ENCODE results near the gene ELF2. TPM values are rescaled to one million over a fixed set of nuclear protein-coding genes. Genes with fewer than 3 reads are reported as not detected.

The ELF2 gene
- total and polyA plus RNA-seq, 2 experiments from 2014 or later: 33.1 to 46.9 TPM

DNA sequence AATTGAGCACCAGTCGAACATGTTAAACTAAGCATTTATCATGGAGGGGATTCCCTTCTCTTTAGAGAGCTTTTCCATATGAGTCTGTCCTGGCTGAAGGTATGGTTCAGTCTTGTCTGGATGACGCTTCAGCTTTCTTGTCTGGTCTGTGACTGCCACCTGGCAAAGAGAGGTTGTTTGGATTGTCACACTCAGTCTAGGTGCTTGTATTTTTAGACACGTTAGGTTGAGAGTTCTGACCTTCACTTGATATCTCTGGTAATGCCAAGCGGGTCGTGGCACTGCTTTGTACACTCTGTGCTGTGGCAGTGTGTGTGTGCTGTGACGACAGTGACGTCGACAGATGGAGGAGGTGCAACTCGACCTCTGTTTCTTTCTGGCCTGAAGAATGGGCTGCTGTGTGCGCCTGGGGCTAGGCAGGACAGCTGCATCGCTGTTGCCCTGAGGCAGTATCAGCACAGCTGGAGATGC lies 148.8 kb downstream of the ELF2 start:
- Histone ChIP-seq H3K4me1 (ENCODE audit: insufficient read depth) (peaks cover 4% of the 10 kb centered on the region), H3K9me3 (ENCODE audit: low read depth) (no peaks in the 10 kb centered on the region), H4K20me1 (ENCODE audit: insufficient read depth, poor library complexity, severe bottlenecking) (peaks cover 22% of the 10 kb centered on the region), H3K36me3 (replicated peaks; ENCODE audit: insufficient read depth, low read depth) (no peaks in the 10 kb centered on the region), H3K4me2 (no peak overlapping the region), H3K9me2 (replicated peaks; ENCODE audit: insufficient read depth) (no peaks in the 10 kb centered on the region), H3K4me3 (no peak overlapping the region), H3K79me2 (peaks cover 94% of the 10 kb centered on the region), H3K27ac (no peak overlapping the region), H3K27me3 (no peaks in the 10 kb centered on the region), H2AFZ (no peak overlapping the region)
- 82% methylated on average over 11 of the region's 11 CpGs for WGBS (ENCODE audit: low lambda C conversion rate, missing lambda C conversion rate)
- DNase-seq (ENCODE audit: low spot score): no peak
- TF ChIP-seq EZH2phosphoT487 (IDR thresholded peaks at IDR 0.05; ENCODE audit: low read depth, severe bottlenecking, unreplicated experiment) (no peak), EZH2 (IDR thresholded peaks at IDR 0.05; ENCODE audit: borderline replicate concordance) (no peak)
- TF ChIP-seq, protein P1, sequence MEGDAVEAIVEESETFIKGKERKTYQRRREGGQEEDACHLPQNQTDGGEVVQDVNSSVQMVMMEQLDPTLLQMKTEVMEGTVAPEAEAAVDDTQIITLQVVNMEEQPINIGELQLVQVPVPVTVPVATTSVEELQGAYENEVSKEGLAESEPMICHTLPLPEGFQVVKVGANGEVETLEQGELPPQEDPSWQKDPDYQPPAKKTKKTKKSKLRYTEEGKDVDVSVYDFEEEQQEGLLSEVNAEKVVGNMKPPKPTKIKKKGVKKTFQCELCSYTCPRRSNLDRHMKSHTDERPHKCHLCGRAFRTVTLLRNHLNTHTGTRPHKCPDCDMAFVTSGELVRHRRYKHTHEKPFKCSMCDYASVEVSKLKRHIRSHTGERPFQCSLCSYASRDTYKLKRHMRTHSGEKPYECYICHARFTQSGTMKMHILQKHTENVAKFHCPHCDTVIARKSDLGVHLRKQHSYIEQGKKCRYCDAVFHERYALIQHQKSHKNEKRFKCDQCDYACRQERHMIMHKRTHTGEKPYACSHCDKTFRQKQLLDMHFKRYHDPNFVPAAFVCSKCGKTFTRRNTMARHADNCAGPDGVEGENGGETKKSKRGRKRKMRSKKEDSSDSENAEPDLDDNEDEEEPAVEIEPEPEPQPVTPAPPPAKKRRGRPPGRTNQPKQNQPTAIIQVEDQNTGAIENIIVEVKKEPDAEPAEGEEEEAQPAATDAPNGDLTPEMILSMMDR (IDR thresholded peaks at IDR 0.05; ENCODE audit: poor library complexity): no peak

GRCh38 chr4:139027776-139028175 lies 149.2 kb downstream of the ELF2 start:
- Histone ChIP-seq H3K27ac (no peak overlapping the region), H3K79me2 (peaks cover 94% of the 10 kb centered on the region), H4K20me1 (ENCODE audit: insufficient read depth, poor library complexity, severe bottlenecking) (peaks cover 20% of the 10 kb centered on the region), H3K9me2 (replicated peaks; ENCODE audit: insufficient read depth) (no peaks in the 10 kb centered on the region), H3K27me3 (no peaks in the 10 kb centered on the region), H3K4me3 (no peak overlapping the region), H2AFZ (no peak overlapping the region), H3K4me2 (no peak overlapping the region), H3K36me3 (replicated peaks; ENCODE audit: insufficient read depth, low read depth) (no peaks in the 10 kb centered on the region), H3K4me1 (ENCODE audit: insufficient read depth) (peaks cover 4% of the 10 kb centered on the region), H3K9me3 (ENCODE audit: low read depth) (no peaks in the 10 kb centered on the region)
- 84% methylated on average over 5 of the region's 5 CpGs for WGBS (ENCODE audit: low lambda C conversion rate, missing lambda C conversion rate)
- TF ChIP-seq EZH2phosphoT487 (IDR thresholded peaks at IDR 0.05; ENCODE audit: low read depth, severe bottlenecking, unreplicated experiment) (no peak), EZH2 (IDR thresholded peaks at IDR 0.05; ENCODE audit: borderline replicate concordance) (no peak)
- TF ChIP-seq, protein P1 (IDR thresholded peaks at IDR 0.05; ENCODE audit: poor library complexity): no peak
- DNase-seq (ENCODE audit: low spot score): no peak

DNA sequence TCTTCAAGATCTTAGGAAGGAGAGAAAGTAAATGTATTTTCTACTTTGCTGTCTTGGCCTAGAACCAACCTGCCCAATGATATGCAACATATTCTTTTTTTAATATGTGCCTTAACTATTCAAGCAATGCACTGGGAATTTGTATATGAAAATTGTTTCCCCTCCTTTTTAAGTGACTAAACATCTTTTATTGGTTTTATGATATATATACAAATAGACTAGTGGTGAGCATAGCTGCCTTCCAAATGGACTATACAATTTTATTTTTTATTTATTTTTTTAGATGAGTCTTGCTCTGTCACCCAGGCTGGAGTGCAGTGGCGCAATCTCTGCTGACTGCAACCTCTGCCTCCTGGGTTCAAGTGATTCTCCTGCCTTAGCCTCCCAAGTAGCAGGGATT lies 151.2 kb downstream of the ELF2 start:
- WGBS (ENCODE audit: low lambda C conversion rate, missing lambda C conversion rate): 96% methylated on average over 1 of the region's 1 CpG
- H3K9me2 ChIP-seq (replicated peaks; ENCODE audit: insufficient read depth): no peaks in the 10 kb centered on the region
- H4K20me1 ChIP-seq (ENCODE audit: insufficient read depth, poor library complexity, severe bottlenecking): peaks cover 11% of the 10 kb centered on the region
- no peaks in the 10 kb centered on the region for H3K36me3 ChIP-seq (replicated peaks; ENCODE audit: insufficient read depth, low read depth)
- TF ChIP-seq, protein P1 (IDR thresholded peaks at IDR 0.05; ENCODE audit: poor library complexity): no peak
- TF ChIP-seq EZH2 (IDR thresholded peaks at IDR 0.05; ENCODE audit: borderline replicate concordance): no peak
- TF ChIP-seq EZH2phosphoT487 (IDR thresholded peaks at IDR 0.05; ENCODE audit: low read depth, severe bottlenecking, unreplicated experiment): no peak
- no peak overlapping the region for H2AFZ ChIP-seq
- no peak overlapping the region for H3K4me3 ChIP-seq
- no peak overlapping the region for H3K4me2 ChIP-seq
- no peaks in the 10 kb centered on the region for H3K9me3 ChIP-seq (ENCODE audit: low read depth)
- H3K27me3 ChIP-seq: no peaks in the 10 kb centered on the region
- no peak for DNase-seq (ENCODE audit: low spot score)
- H3K79me2 ChIP-seq: peaks cover 94% of the 10 kb centered on the region
- H3K4me1 ChIP-seq (ENCODE audit: insufficient read depth): peaks cover 4% of the 10 kb centered on the region
- H3K27ac ChIP-seq: no peak overlapping the region

- whole genome bisulfite sequencing (ENCODE audit: low lambda C conversion rate, missing lambda C conversion rate): 93% methylated on average over 9 of the region's 9 CpGs
Measured at GRCh38 chr4:139024686-139025085, 152.3 kb downstream of the ELF2 start.

More at GRCh38 chr4:139024686-139025085, 152.3 kb downstream of the ELF2 start:
- DNase-seq (ENCODE audit: low spot score): no peak
- no peak for TF ChIP-seq EZH2phosphoT487 (IDR thresholded peaks at IDR 0.05; ENCODE audit: low read depth, severe bottlenecking, unreplicated experiment)
- TF ChIP-seq, protein P1 (IDR thresholded peaks at IDR 0.05; ENCODE audit: poor library complexity): no peak
- no peak for TF ChIP-seq EZH2 (IDR thresholded peaks at IDR 0.05; ENCODE audit: borderline replicate concordance)
- no peak overlapping the region for H2AFZ ChIP-seq
- no peak overlapping the region for H3K27ac ChIP-seq
- H4K20me1 ChIP-seq (ENCODE audit: insufficient read depth, poor library complexity, severe bottlenecking): peaks cover 18% of the 10 kb centered on the region
- no peaks in the 10 kb centered on the region for H3K36me3 ChIP-seq (replicated peaks; ENCODE audit: insufficient read depth, low read depth)
- H3K4me2 ChIP-seq: no peak overlapping the region
- peaks cover 13% of the 10 kb centered on the region for H3K4me1 ChIP-seq (ENCODE audit: insufficient read depth)
- H3K4me3 ChIP-seq: no peak overlapping the region
- H3K27me3 ChIP-seq: no peaks in the 10 kb centered on the region
- H3K9me2 ChIP-seq (replicated peaks; ENCODE audit: insufficient read depth): no peaks in the 10 kb centered on the region
- peaks cover 95% of the 10 kb centered on the region for H3K79me2 ChIP-seq
- H3K9me3 ChIP-seq (ENCODE audit: low read depth): no peaks in the 10 kb centered on the region

All from hepatocyte (in vitro differentiated cells).